Anterior cingulate cortex (tissue), 58 donors: ENCODE measurements around the gene FXYD6.
A peak's percentile ranks its signal among the peaks of the same experiment; 100 is the strongest.

Experiments used
- DNase-seq, 58 donors: peaks; one replicate each; lab custom pipeline; 2025; lab: John Stamatoyannopoulos, UW

Gene FXYD6

GRCh38 chr11:117833401-117833891, 43.0 kb downstream of the FXYD6 start:
- DNase-seq, result no peak

- no peak for DNase-seq
Observed at GRCh38 chr11:117832511-117832910, 43.9 kb downstream of the FXYD6 start.

GRCh38 chr11:117831661-117832415, 44.6 kb downstream of the FXYD6 start:
- DNase-seq, result no peak

- no peak for DNase-seq
Observed at GRCh38 chr11:117830674-117831351, 45.6 kb downstream of the FXYD6 start.

- no peak for DNase-seq
Observed at GRCh38 chr11:117830072-117830471, 46.4 kb downstream of the FXYD6 start.

- no peak for DNase-seq
Observed at GRCh38 chr11:117829369-117829725, 47.1 kb downstream of the FXYD6 start.

- no peak for DNase-seq
Observed at GRCh38 chr11:117828611-117829368, 47.7 kb downstream of the FXYD6 start.

GRCh38 chr11:117827521-117828511, 48.6 kb downstream of the FXYD6 start:
- no peak for DNase-seq

- DNase-seq, result no peak
Observed at GRCh38 chr11:117826832-117827231, 49.6 kb downstream of the FXYD6 start.

GRCh38 chr11:117826190-117826570, 50.3 kb downstream of the FXYD6 start:
- no peak for DNase-seq

GRCh38 chr11:117825538-117826189, 50.8 kb downstream of the FXYD6 start:
- no peak for DNase-seq

- DNase-seq, result no peak
Observed at GRCh38 chr11:117824571-117825537, 51.6 kb downstream of the FXYD6 start, which contains the start of gene FXYD2. FXYD2 (minus strand) TSS chr11:117824744; CDS start chr11:117824678, 66 bp downstream.

- no peak for DNase-seq
Observed at GRCh38 chr11:117823946-117824420, 52.5 kb downstream of the FXYD6 start.

- no peak for DNase-seq
Observed at GRCh38 chr11:117823294-117823945, 53.0 kb downstream of the FXYD6 start.

- DNase-seq, result peak in 20 of 58 donors; percentile 6 to 53 (median 21)
Observed at GRCh38 chr11:117822074-117823033, 54.1 kb downstream of the FXYD6 start.

- no peak for DNase-seq
Observed at GRCh38 chr11:117821431-117821830, 55.0 kb downstream of the FXYD6 start.
